ENCODE data around the gene SEMA3E.

DNA sequence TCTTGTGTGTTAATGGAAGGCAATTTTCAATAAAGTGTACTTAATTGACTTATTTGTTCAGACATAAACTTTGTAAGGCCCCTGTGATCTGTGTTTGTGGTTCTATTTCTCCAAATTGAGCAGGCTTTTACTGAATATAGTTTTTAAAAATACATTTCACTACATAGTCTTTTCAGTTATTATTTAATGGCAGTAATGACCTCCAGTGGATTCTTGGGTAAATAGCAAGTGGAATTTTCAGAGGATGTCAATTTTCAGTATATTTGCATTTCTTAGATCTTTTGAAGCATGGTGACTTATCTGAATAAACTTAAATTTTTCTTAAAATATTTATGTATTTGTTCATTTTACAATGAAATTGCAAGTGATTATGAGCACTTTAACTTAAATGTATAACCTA, 283.2 kb downstream of the SEMA3E start:
- TF ChIP-seq EZH2 (IDR thresholded peaks at IDR 0.05; ENCODE audit: insufficient read depth, poor library complexity, severe bottlenecking) (no peak), EZH2phosphoT487 (IDR thresholded peaks at IDR 0.05; ENCODE audit: insufficient read depth, low read depth) (no peak)
